T-helper 1 cell treated with Interleukin-12 subunit alpha and Interleukin-12 subunit beta and Interleukin-4 antibody, amounts not matched to agents 30 μg/mL and 1 μg/mL, for 36 hours (primary cell): ENCODE data around the gene BBX.

ENCODE experiments used
- H3K27ac Mint-ChIP-seq: one replicate; pipeline ENCODE4 v1.8.0; 2021; ENCODE audit warnings: mild to moderate bottlenecking, mixed read lengths
- H3K27me3 Mint-ChIP-seq: one replicate; pipeline ENCODE4 v1.8.0; 2021; ENCODE audit warnings: low read depth, mixed read lengths
- H3K36me3 Mint-ChIP-seq: one replicate; pipeline ENCODE4 v1.8.0; 2021; ENCODE audit warnings: low read depth, mixed read lengths
- H3K4me1 Mint-ChIP-seq: one replicate; pipeline ENCODE4 v1.8.0; 2021; ENCODE audit warnings: low read depth, mixed read lengths
- H3K4me3 Mint-ChIP-seq: one replicate; pipeline ENCODE4 v1.8.0; 2021; ENCODE audit warnings: mild to moderate bottlenecking, moderate library complexity, mixed read lengths
- H3K9me3 Mint-ChIP-seq: one replicate; pipeline ENCODE4 v1.8.0; 2021; ENCODE audit warnings: mixed read lengths

BBX gene

DNA sequence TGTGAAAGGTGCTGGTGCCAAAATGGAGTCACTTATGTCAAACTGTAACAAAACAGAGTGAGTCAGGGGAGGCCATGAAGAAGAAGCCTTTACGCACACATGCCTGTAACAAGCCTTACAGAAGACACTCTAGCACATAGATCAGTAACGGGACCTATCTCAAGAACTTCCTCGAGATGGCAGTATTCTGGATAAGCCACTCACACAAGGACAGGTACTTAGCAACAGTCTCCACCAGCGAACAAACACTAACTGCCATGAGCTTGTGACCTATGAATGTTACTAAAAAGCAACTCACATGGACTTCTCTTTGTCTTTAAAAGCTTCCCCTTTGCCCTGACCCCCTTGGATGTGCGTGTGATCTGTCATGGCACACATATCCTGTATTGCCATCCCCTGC, 332.9 kb downstream of the BBX start:
- Mint-ChIP-seq H3K4me1 (no peaks in the 10 kb centered on the region), H3K27ac (no peak overlapping the region), H3K27me3 (peaks cover 4% of the 10 kb centered on the region), H3K4me3 (no peak overlapping the region), H3K9me3 (no peaks in the 10 kb centered on the region), H3K36me3 (no peaks in the 10 kb centered on the region)

DNA sequence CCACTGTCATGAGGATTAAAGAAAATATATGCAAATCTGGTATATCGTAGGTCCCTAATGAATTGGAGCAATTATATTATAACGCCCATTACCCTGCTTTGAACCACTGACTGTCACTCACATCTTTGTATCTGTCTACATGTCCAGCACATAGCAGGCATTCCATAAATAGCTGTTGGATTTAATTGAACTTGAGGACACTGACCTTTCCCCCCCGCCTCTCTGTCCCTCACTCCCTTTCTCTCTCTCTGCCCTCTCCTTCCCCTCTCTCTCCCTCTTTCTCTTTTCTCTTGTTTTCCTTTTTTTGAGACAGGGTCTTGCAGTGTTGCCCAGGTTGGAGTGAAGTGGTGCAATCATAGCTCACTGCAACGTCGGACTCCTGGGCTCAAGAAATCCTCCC, 335.1 kb downstream of the BBX start:
- H3K36me3 Mint-ChIP-seq: no peaks in the 10 kb centered on the region
- H3K27ac Mint-ChIP-seq: no peak overlapping the region
- H3K4me1 Mint-ChIP-seq: no peaks in the 10 kb centered on the region
- peaks cover 5% of the 10 kb centered on the region for H3K27me3 Mint-ChIP-seq
- H3K9me3 Mint-ChIP-seq: no peaks in the 10 kb centered on the region
- no peak overlapping the region for H3K4me3 Mint-ChIP-seq

GRCh38 chr3:107858876-107859275, 336.1 kb downstream of the BBX start:
- H3K27ac Mint-ChIP-seq: no peak overlapping the region
- H3K4me1 Mint-ChIP-seq: no peaks in the 10 kb centered on the region
- no peak overlapping the region for H3K4me3 Mint-ChIP-seq
- H3K27me3 Mint-ChIP-seq: peaks cover 5% of the 10 kb centered on the region
- H3K36me3 Mint-ChIP-seq: no peaks in the 10 kb centered on the region
- no peaks in the 10 kb centered on the region for H3K9me3 Mint-ChIP-seq
